ENCODE results near the gene CAMTA1. TPM values are rescaled to one million over a fixed set of nuclear protein-coding genes. Genes with fewer than 3 reads are reported as not detected.

CAMTA1 gene
- total RNA-seq, 2 donors from 2014 or later = 100 to 102 TPM

- Histone ChIP-seq H3K4me3 (no peak overlapping the region), H3K4me1 (replicated peaks) (no peaks in the 10 kb centered on the region), H3K27me3 (replicated peaks; ENCODE audit: insufficient read depth) (no peaks in the 10 kb centered on the region), H3K9me3 (no peaks in the 10 kb centered on the region), H3K36me3 (no peaks in the 10 kb centered on the region), H3K27ac (no peak overlapping the region)
- intact Hi-C loops (cut with DNase I) = no loop called here
- TF ChIP-seq POLR2AphosphoS5 (IDR thresholded peaks at IDR 0.05) (no peak), CTCF (IDR thresholded peaks at IDR 0.05) (no peak), POLR2A (IDR thresholded peaks at IDR 0.05) (no peak)
- WGBS = 80% methylated on average over 17 of the region's 17 CpGs
- no peak for DNase-seq (ENCODE audit: low spot score)
Observed at GRCh38 chr1:6985549-6986276, 200.5 kb downstream of the CAMTA1 start.

GRCh38 chr1:6986281-6986680 is 201.0 kb downstream of the CAMTA1 start:
- no peak overlapping the region for H3K27ac ChIP-seq
- no peak for TF ChIP-seq POLR2A (IDR thresholded peaks at IDR 0.05)
- no peak for TF ChIP-seq CTCF (IDR thresholded peaks at IDR 0.05)
- TF ChIP-seq POLR2AphosphoS5 (IDR thresholded peaks at IDR 0.05) = no peak
- intact Hi-C loops (cut with DNase I) = no loop called here
- H3K4me3 ChIP-seq = no peak overlapping the region
- H3K27me3 ChIP-seq (replicated peaks; ENCODE audit: insufficient read depth) = no peaks in the 10 kb centered on the region
- no peaks in the 10 kb centered on the region for H3K9me3 ChIP-seq
- DNase-seq (ENCODE audit: low spot score) = no peak
- no peaks in the 10 kb centered on the region for H3K4me1 ChIP-seq (replicated peaks)
- 90% methylated on average over 8 of the region's 8 CpGs for WGBS
- no peaks in the 10 kb centered on the region for H3K36me3 ChIP-seq

GRCh38 chr1:6987940-6988339 is 202.7 kb downstream of the CAMTA1 start:
- Histone ChIP-seq H3K27ac (no peak overlapping the region), H3K36me3 (no peaks in the 10 kb centered on the region), H3K27me3 (replicated peaks; ENCODE audit: insufficient read depth) (no peaks in the 10 kb centered on the region), H3K4me3 (no peak overlapping the region), H3K9me3 (no peaks in the 10 kb centered on the region), H3K4me1 (replicated peaks) (no peaks in the 10 kb centered on the region)
- TF ChIP-seq POLR2A (IDR thresholded peaks at IDR 0.05) (no peak), POLR2AphosphoS5 (IDR thresholded peaks at IDR 0.05) (no peak), CTCF (IDR thresholded peaks at IDR 0.05) (no peak)
- intact Hi-C loops (cut with DNase I) = no loop called here
- no peak for DNase-seq (ENCODE audit: low spot score)
- 79% methylated on average over 9 of the region's 9 CpGs for WGBS

GRCh38 chr1:6988796-6989195 is 203.5 kb downstream of the CAMTA1 start:
- H3K4me3 ChIP-seq = no peak overlapping the region
- TF ChIP-seq CTCF (IDR thresholded peaks at IDR 0.05) = no peak
- no peak for TF ChIP-seq POLR2AphosphoS5 (IDR thresholded peaks at IDR 0.05)
- no peak for TF ChIP-seq POLR2A (IDR thresholded peaks at IDR 0.05)
- H3K27ac ChIP-seq = no peak overlapping the region
- no peak for DNase-seq (ENCODE audit: low spot score)
- no peaks in the 10 kb centered on the region for H3K9me3 ChIP-seq
- no peaks in the 10 kb centered on the region for H3K4me1 ChIP-seq (replicated peaks)
- no peaks in the 10 kb centered on the region for H3K27me3 ChIP-seq (replicated peaks; ENCODE audit: insufficient read depth)
- H3K36me3 ChIP-seq = no peaks in the 10 kb centered on the region
- intact Hi-C loops (cut with DNase I) = no loop called here
- WGBS = 70% methylated on average over 3 of the region's 3 CpGs

All from prostate gland (tissue), 2 donors.